Activated CD8-positive, alpha-beta T cell treated with anti-CD3 and anti-CD28 coated beads, Interleukin-2, amount 10 ng/mL, durations not matched to agents 7 days and 5 days (primary cell): ENCODE results near the gene CADM4. TPM values are rescaled to one million over a fixed set of nuclear protein-coding genes. Genes with fewer than 3 reads are reported as not detected.
"Not testable (repeated sequence)": the region's sequence is repeated elsewhere in the genome, so short reads cannot be mapped to it uniquely, and the experiment has no call there.

Experiments
- ATAC-seq: fragments of 150-1000 bp; cut with Tn5 transposase; one replicate; pipeline ENCODE4 v1.10.0; 2021; ENCODE audit warnings: moderate library complexity
- CTCF ChIA-PET: fragments of 350-600 bp; sonication (Branson Sonifier 250); formaldehyde crosslinking; loops from one replicate; lab custom pipeline; 2021; ENCODE audit warnings: antibody characterized with exemption; lab: Charles Lee
- POLR2A ChIA-PET: fragments of 350-600 bp; sonication (Branson Sonifier 250); formaldehyde crosslinking; loops from one replicate; lab custom pipeline; 2021; ENCODE audit warnings: antibody characterized with exemption; lab: Charles Lee
- DNase-seq: peaks from one replicate; pipeline ENCODE4 v3.0.0-alpha.2; 2020
- H3K27ac Mint-ChIP-seq: one replicate; pipeline ENCODE4 v1.8.0; 2021; ENCODE audit warnings: mild to moderate bottlenecking, mixed read lengths
- H3K27me3 Mint-ChIP-seq: one replicate; pipeline ENCODE4 v1.8.0; 2021; ENCODE audit warnings: low read depth, mixed read lengths
- H3K36me3 Mint-ChIP-seq: one replicate; pipeline ENCODE4 v1.8.0; 2021; ENCODE audit warnings: low read depth, mixed read lengths
- H3K4me1 Mint-ChIP-seq: one replicate; pipeline ENCODE4 v1.8.0; 2021; ENCODE audit warnings: low read depth, mixed read lengths
- H3K4me3 Mint-ChIP-seq: one replicate; pipeline ENCODE4 v1.8.0; 2021; ENCODE audit warnings: mild to moderate bottlenecking, mixed read lengths
- H3K9me3 Mint-ChIP-seq: one replicate; pipeline ENCODE4 v1.8.0; 2022; ENCODE audit warnings: mixed read lengths; ENCODE audit not compliant: insufficient read depth
- total RNA-seq, 2 experiments: library from RNA; stranded (reverse); gene quantifications; one replicate each; pipeline ENCODE4 v1.2.3, GENCODE V29; 2021

The CADM4 gene
- total RNA-seq, 2 experiments from 2014 or later, result 0.10 to 0.40 TPM

GRCh38 chr19:43618921-43619261, 20.8 kb downstream of the CADM4 start:
- POLR2A ChIA-PET, result no interaction called here

GRCh38 chr19:43616954-43617353, 22.7 kb downstream of the CADM4 start:
- no peak overlapping the region for H3K4me3 Mint-ChIP-seq
- DNase-seq (no peak), ATAC-seq (no peak)
- ChIA-PET CTCF (interaction anchor here (1.1 kb wide), 1 partner anchor 81 kb away, joined by 4 read pairs; no protein-coding TSS in a partner anchor), POLR2A (no interaction called here)
- H3K4me1 Mint-ChIP-seq, result peaks cover 17% of the 10 kb centered on the region
- H3K36me3 Mint-ChIP-seq, result peaks cover 8% of the 10 kb centered on the region
- H3K27ac Mint-ChIP-seq, result no peak overlapping the region
- H3K27me3 Mint-ChIP-seq, result no peaks in the 10 kb centered on the region
- H3K9me3 Mint-ChIP-seq, result no peaks in the 10 kb centered on the region

More at GRCh38 chr19:43618921-43619261, 20.8 kb downstream of the CADM4 start:
- CTCF ChIA-PET, result no interaction called here
- H3K27me3 Mint-ChIP-seq, result no peaks in the 10 kb centered on the region
- peak overlapping the region; percentile 94 for H3K4me3 Mint-ChIP-seq
- peak overlapping the region; percentile 98 for H3K27ac Mint-ChIP-seq
- H3K36me3 Mint-ChIP-seq, result peaks cover 2% of the 10 kb centered on the region
- H3K4me1 Mint-ChIP-seq, result peaks cover 19% of the 10 kb centered on the region
- DNase-seq, result peak; percentile 73
- H3K9me3 Mint-ChIP-seq, result no peaks in the 10 kb centered on the region
- peak; percentile 51 for ATAC-seq

GRCh38 chr19:43616306-43616705, 23.3 kb downstream of the CADM4 start:
- DNase-seq, result no peak
- no peaks in the 10 kb centered on the region for H3K27me3 Mint-ChIP-seq
- ChIA-PET POLR2A (no interaction called here), CTCF (interaction anchor here (1.1 to 1.4 kb wide), 3 partner anchors 61 to 96 kb away, joined by 3 to 5 read pairs (median 4); no protein-coding TSS in a partner anchor)
- no peak overlapping the region for H3K4me3 Mint-ChIP-seq
- no peak for ATAC-seq
- peaks cover 12% of the 10 kb centered on the region for H3K36me3 Mint-ChIP-seq
- no peaks in the 10 kb centered on the region for H3K9me3 Mint-ChIP-seq
- no peak overlapping the region for H3K27ac Mint-ChIP-seq
- peaks cover 15% of the 10 kb centered on the region for H3K4me1 Mint-ChIP-seq

GRCh38 chr19:43612374-43612773, 27.3 kb downstream of the CADM4 start:
- Mint-ChIP-seq H3K4me3 (no peak overlapping the region), H3K4me1 (no peaks in the 10 kb centered on the region), H3K36me3 (peaks cover 15% of the 10 kb centered on the region), H3K9me3 (no peaks in the 10 kb centered on the region), H3K27me3 (no peaks in the 10 kb centered on the region), H3K27ac (no peak overlapping the region)
- ChIA-PET CTCF (no interaction called here), POLR2A (no interaction called here)
- DNase-seq (no peak), ATAC-seq (no peak)

GRCh38 chr19:43611788-43612187, 27.9 kb downstream of the CADM4 start, which contains the start of gene SRRM5:
Gene SRRM5 (plus strand): TSS chr19:43612088. CDS start chr19:43612122, 34 bp downstream.
- H3K4me1 Mint-ChIP-seq, result peaks cover 5% of the 10 kb centered on the region
- H3K9me3 Mint-ChIP-seq, result no peaks in the 10 kb centered on the region
- DNase-seq, result no peak
- POLR2A ChIA-PET, result no interaction called here
- no peak within 1 kb of the TSS for H3K4me3 Mint-ChIP-seq
- peaks cover 17% of the 10 kb centered on the region for H3K36me3 Mint-ChIP-seq
- peak within 1 kb of the TSS; percentile 52 for H3K27ac Mint-ChIP-seq
- CTCF ChIA-PET, result no interaction called here
- ATAC-seq, result no peak
- H3K27me3 Mint-ChIP-seq, result no peaks in the 10 kb centered on the region

GRCh38 chr19:43610493-43610892, 29.2 kb downstream of the CADM4 start:
- Mint-ChIP-seq H3K9me3 (no peaks in the 10 kb centered on the region), H3K4me1 (peaks cover 5% of the 10 kb centered on the region), H3K27ac (peak overlapping the region; percentile 52), H3K36me3 (peaks cover 17% of the 10 kb centered on the region), H3K27me3 (no peaks in the 10 kb centered on the region), H3K4me3 (no peak overlapping the region)
- ATAC-seq (no peak), DNase-seq (no peak)
- ChIA-PET POLR2A (no interaction called here), CTCF (no interaction called here)

GRCh38 chr19:43609872-43610271, 29.8 kb downstream of the CADM4 start:
- ChIA-PET CTCF (no interaction called here), POLR2A (no interaction called here)
- H3K27ac Mint-ChIP-seq, result no peak overlapping the region
- no peaks in the 10 kb centered on the region for H3K9me3 Mint-ChIP-seq
- peaks cover 5% of the 10 kb centered on the region for H3K4me1 Mint-ChIP-seq
- no peaks in the 10 kb centered on the region for H3K27me3 Mint-ChIP-seq
- ATAC-seq (no peak), DNase-seq (no peak)
- H3K36me3 Mint-ChIP-seq, result peaks cover 17% of the 10 kb centered on the region
- no peak overlapping the region for H3K4me3 Mint-ChIP-seq

GRCh38 chr19:43607238-43608205, 32.1 kb downstream of the CADM4 start:
- no peaks in the 10 kb centered on the region for H3K9me3 Mint-ChIP-seq
- POLR2A ChIA-PET, result interaction anchor here (2.3 kb wide), 1 partner anchor 10 kb away, joined by 6 read pairs; no protein-coding TSS in a partner anchor
- CTCF ChIA-PET, result interaction anchor here (1.4 to 1.5 kb wide), 2 partner anchors 13 to 159 kb away, joined by 4 read pairs; no protein-coding TSS in a partner anchor
- ATAC-seq, result no peak
- H3K27me3 Mint-ChIP-seq, result no peaks in the 10 kb centered on the region
- H3K27ac Mint-ChIP-seq, result peak overlapping the region; percentile 60
- H3K36me3 Mint-ChIP-seq, result peaks cover 16% of the 10 kb centered on the region
- H3K4me3 Mint-ChIP-seq, result no peak overlapping the region
- H3K4me1 Mint-ChIP-seq, result peaks cover 9% of the 10 kb centered on the region
- no peak for DNase-seq

- peaks cover 9% of the 10 kb centered on the region for H3K4me1 Mint-ChIP-seq
- H3K27ac Mint-ChIP-seq, result peak overlapping the region; percentile 60
- ATAC-seq (no peak), DNase-seq (no peak)
- ChIA-PET CTCF (interaction anchor here (1.4 to 1.7 kb wide), 4 partner anchors 10 to 160 kb away, joined by 4 to 6 read pairs (median 4); partner anchors contain the start of gene ZNF576), POLR2A (interaction anchor here (2.3 kb wide), 1 partner anchor 9 kb away, joined by 6 read pairs; no protein-coding TSS in a partner anchor)
- H3K9me3 Mint-ChIP-seq, result no peaks in the 10 kb centered on the region
- no peaks in the 10 kb centered on the region for H3K27me3 Mint-ChIP-seq
- H3K36me3 Mint-ChIP-seq, result peaks cover 11% of the 10 kb centered on the region
- no peak overlapping the region for H3K4me3 Mint-ChIP-seq
Measured at GRCh38 chr19:43606569-43607229, 33.0 kb downstream of the CADM4 start.

GRCh38 chr19:43605875-43606568, 33.6 kb downstream of the CADM4 start:
- Mint-ChIP-seq H3K27ac (no peak overlapping the region), H3K36me3 (peaks cover 15% of the 10 kb centered on the region), H3K4me1 (peaks cover 9% of the 10 kb centered on the region), H3K4me3 (no peak overlapping the region), H3K9me3 (no peaks in the 10 kb centered on the region), H3K27me3 (no peaks in the 10 kb centered on the region)
- no peak for DNase-seq
- ChIA-PET POLR2A (interaction anchor here (2.3 kb wide), 1 partner anchor 9 kb away, joined by 6 read pairs; no protein-coding TSS in a partner anchor), CTCF (interaction anchor here (1.4 to 1.7 kb wide), 4 partner anchors 9 to 160 kb away, joined by 4 to 6 read pairs (median 4); partner anchors contain the start of gene ZNF576)
- ATAC-seq, result no peak

GRCh38 chr19:43600326-43600725, 39.3 kb downstream of the CADM4 start:
- not testable (repeated sequence) for ATAC-seq, H3K27ac Mint-ChIP-seq, H3K9me3 Mint-ChIP-seq, H3K27me3 Mint-ChIP-seq, DNase-seq, H3K4me3 Mint-ChIP-seq
- POLR2A ChIA-PET, result interaction anchor here (0.9 kb wide), 1 partner anchor 25 kb away, joined by 4 read pairs; the partner anchor contains the start of gene XRCC1
- CTCF ChIA-PET, result interaction anchor here (1.5 kb wide), 1 partner anchor 45 kb away, joined by 10 read pairs; no protein-coding TSS in a partner anchor
- Mint-ChIP-seq H3K36me3 (peaks cover 22% of the 10 kb centered on the region), H3K4me1 (peaks cover 32% of the 10 kb centered on the region)
